GM19438 (cell line): ENCODE results near the gene ZNF598.
A peak's percentile ranks its signal among the peaks of the same experiment; 100 is the strongest.
"Not testable (repeated sequence)": the region's sequence is repeated elsewhere in the genome, so short reads cannot be mapped to it uniquely, and the experiment has no call there.

ENCODE experiments used
- ATAC-seq: cut with Tn5 transposase; IDR thresholded peaks from one replicate; pipeline ENCODE4 v1.9.1; 2021; ENCODE audit warnings: low read depth; ENCODE audit not compliant: unreplicated experiment

The ZNF598 gene

GRCh38 chr16:1961651-1962067, 48.0 kb downstream of the ZNF598 start:
- no peak for ATAC-seq

- ATAC-seq: no peak
These were observed 48.7 kb downstream of the ZNF598 start for GRCh38 chr16:1960665-1961630.

GRCh38 chr16:1959269-1960039, 50.2 kb downstream of the ZNF598 start, which contains the start of gene NDUFB10:
NDUFB10 (plus strand) TSS chr16:1959538; CDS start chr16:1959625, 87 bp downstream.
- ATAC-seq: peak; percentile 66

GRCh38 chr16:1958715-1959268, 50.8 kb downstream of the ZNF598 start:
- no peak for ATAC-seq

GRCh38 chr16:1958143-1958491, 51.5 kb downstream of the ZNF598 start:
- ATAC-seq: not testable (repeated sequence)

- not testable (repeated sequence) for ATAC-seq
These were observed 52.0 kb downstream of the ZNF598 start for GRCh38 chr16:1957434-1958142.

GRCh38 chr16:1953734-1954133, 55.9 kb downstream of the ZNF598 start:
- ATAC-seq: no peak

GRCh38 chr16:1950559-1950958, 59.1 kb downstream of the ZNF598 start:
- ATAC-seq: no peak

GRCh38 chr16:1950047-1950446, 59.6 kb downstream of the ZNF598 start:
- no peak for ATAC-seq

GRCh38 chr16:1949507-1949906, 60.1 kb downstream of the ZNF598 start:
- no peak for ATAC-seq
